CD4-positive, alpha-beta T cell (primary cell): ENCODE results near the gene CDH13. TPM values are rescaled to one million over a fixed set of nuclear protein-coding genes. Genes with fewer than 3 reads are reported as not detected.

ENCODE experiments used
- ATAC-seq: fragments of 200-7000 bp; cut with Tn5 transposase; one replicate; pipeline ENCODE4 v1.10.0; 2022; ENCODE audit warnings: mild to moderate bottlenecking; ENCODE audit not compliant: poor library complexity
- CTCF ChIA-PET: fragments of 350-600 bp; sonication (Branson Sonifier 250); formaldehyde crosslinking; loops from one replicate; lab custom pipeline; 2021; ENCODE audit warnings: antibody characterized with exemption, inconsistent platforms; lab: Charles Lee
- POLR2A ChIA-PET: fragments of 350-600 bp; sonication (Branson Sonifier 250); formaldehyde crosslinking; loops from one replicate; lab custom pipeline; 2021; ENCODE audit warnings: antibody characterized with exemption, inconsistent platforms; lab: Charles Lee
- DNase-seq, 14 experiments: peaks; one replicate each; pipeline ENCODE4 v3.0.0-alpha.2; 2013 to 2020; ENCODE audit warnings: mixed read lengths in 2 of 14
- H3K27ac ChIP-seq, 2 donors: one replicate each; pipeline versions ENCODE4 v1.5.1 to v1.7.0; 2013; ENCODE audit warnings: low read length in 2 of 2, low read depth in 1 of 2, mild to moderate bottlenecking in 1 of 2
- H3K27me3 ChIP-seq, 2 experiments: 1 replicate in 1 of 2; 2 replicates in 1 of 2; pipeline versions ENCODE4 v1.6.1 to v1.7.0; 2013; ENCODE audit warnings: low read length in 2 of 2, control low read depth in 1 of 2, mild to moderate bottlenecking in 1 of 2, moderate library complexity in 1 of 2; ENCODE audit not compliant: insufficient read depth in 2 of 2, control insufficient read depth in 1 of 2
- H3K36me3 ChIP-seq: one replicate; pipeline ENCODE4 v1.6.1; 2013; ENCODE audit warnings: low read length, control low read depth; ENCODE audit not compliant: insufficient read depth
- H3K4me1 ChIP-seq: one replicate; pipeline ENCODE4 v1.6.1; 2013; ENCODE audit warnings: low read length, control low read depth; ENCODE audit not compliant: insufficient read depth
- H3K4me3 ChIP-seq: one replicate; pipeline ENCODE4 v1.5.1; 2013; ENCODE audit warnings: mild to moderate bottlenecking, low read length, moderate library complexity
- H3K9me3 ChIP-seq, 2 experiments: 1 replicate in 1 of 2; 2 replicates in 1 of 2; pipeline versions ENCODE4 v1.6.1 to v1.7.0; 2013; ENCODE audit warnings: low read length in 2 of 2, mild to moderate bottlenecking in 2 of 2, control low read depth in 1 of 2, moderate library complexity in 1 of 2; ENCODE audit not compliant: control insufficient read depth in 1 of 2, insufficient read depth in 1 of 2
- H3K27ac Mint-ChIP-seq: one replicate; pipeline ENCODE4 v1.8.0; 2020; ENCODE audit warnings: mixed read lengths
- H3K27me3 Mint-ChIP-seq: one replicate; pipeline ENCODE4 v1.8.0; 2021; ENCODE audit warnings: mixed read lengths
- H3K36me3 Mint-ChIP-seq: one replicate; pipeline ENCODE4 v1.8.0; 2021; ENCODE audit warnings: low read depth, mixed read lengths
- H3K4me1 Mint-ChIP-seq: one replicate; pipeline ENCODE4 v1.8.0; 2021; ENCODE audit warnings: low read depth, mixed read lengths
- H3K4me3 Mint-ChIP-seq: one replicate; pipeline ENCODE4 v1.8.0; 2020; ENCODE audit warnings: mild to moderate bottlenecking, mixed read lengths
- H3K9me3 Mint-ChIP-seq: one replicate; pipeline ENCODE4 v1.8.0; 2020; ENCODE audit warnings: mixed read lengths
- intact Hi-C, 2 experiments: fragments of 100-400 bp; cut with DNase I in 1 of 2; cut with micrococcal nuclease in 1 of 2; formaldehyde crosslinking; loops; one replicate each; pipeline versions ENCODE4 v1.15.1 to v1.9.0; 2023 to 2025; cut with DNase I, micrococcal nuclease
- total RNA-seq, 174 experiments: library from RNA in 2 of 174; stranded (reverse) in 2 of 174; gene quantifications; one replicate each; pipeline ENCODE4 v1.2.3 and lab custom pipeline; 2021 to 2026
- TF ChIP-seq, protein P1 (sequence below): fragments of 200-600 bp; IDR thresholded peaks from one replicate; pipeline ENCODE4 v1.8.0; 2022; ENCODE audit warnings: antibody characterized with exemption, mild to moderate bottlenecking

Gene CDH13
- total RNA-seq, 2 experiments from 2014 or later, result not detected

- Mint-ChIP-seq H3K4me1 (no peaks in the 10 kb centered on the region), H3K27me3 (no peaks in the 10 kb centered on the region), H3K36me3 (no peaks in the 10 kb centered on the region), H3K9me3 (peaks cover 11% of the 10 kb centered on the region), H3K4me3 (no peak overlapping the region), H3K27ac (no peak overlapping the region)
- Histone ChIP-seq H3K9me3 (peaks cover 0 to 4% of the 10 kb centered on the region in 2 experiments), H3K36me3 (no peaks in the 10 kb centered on the region), H3K27ac (no peak overlapping the region), H3K4me1 (no peaks in the 10 kb centered on the region), H3K4me3 (no peak overlapping the region), H3K27me3 (no peaks in the 10 kb centered on the region)
- DNase-seq, result no peak
- intact Hi-C loops, result no loop called here
- ChIA-PET POLR2A (no interaction called here), CTCF (no interaction called here)
- ATAC-seq, result no peak
- TF ChIP-seq, protein P1, sequence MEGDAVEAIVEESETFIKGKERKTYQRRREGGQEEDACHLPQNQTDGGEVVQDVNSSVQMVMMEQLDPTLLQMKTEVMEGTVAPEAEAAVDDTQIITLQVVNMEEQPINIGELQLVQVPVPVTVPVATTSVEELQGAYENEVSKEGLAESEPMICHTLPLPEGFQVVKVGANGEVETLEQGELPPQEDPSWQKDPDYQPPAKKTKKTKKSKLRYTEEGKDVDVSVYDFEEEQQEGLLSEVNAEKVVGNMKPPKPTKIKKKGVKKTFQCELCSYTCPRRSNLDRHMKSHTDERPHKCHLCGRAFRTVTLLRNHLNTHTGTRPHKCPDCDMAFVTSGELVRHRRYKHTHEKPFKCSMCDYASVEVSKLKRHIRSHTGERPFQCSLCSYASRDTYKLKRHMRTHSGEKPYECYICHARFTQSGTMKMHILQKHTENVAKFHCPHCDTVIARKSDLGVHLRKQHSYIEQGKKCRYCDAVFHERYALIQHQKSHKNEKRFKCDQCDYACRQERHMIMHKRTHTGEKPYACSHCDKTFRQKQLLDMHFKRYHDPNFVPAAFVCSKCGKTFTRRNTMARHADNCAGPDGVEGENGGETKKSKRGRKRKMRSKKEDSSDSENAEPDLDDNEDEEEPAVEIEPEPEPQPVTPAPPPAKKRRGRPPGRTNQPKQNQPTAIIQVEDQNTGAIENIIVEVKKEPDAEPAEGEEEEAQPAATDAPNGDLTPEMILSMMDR, result no peak
Observed at GRCh38 chr16:83574388-83574787, 947.6 kb downstream of the CDH13 start.

GRCh38 chr16:83577078-83577745 lies 950.4 kb downstream of the CDH13 start:
- ChIA-PET POLR2A (no interaction called here), CTCF (no interaction called here)
- TF ChIP-seq, protein P1, result no peak
- H3K9me3 Mint-ChIP-seq, result peaks cover 11% of the 10 kb centered on the region
- Histone ChIP-seq H3K9me3 (peaks cover 0 to 4% of the 10 kb centered on the region in 2 experiments), H3K27me3 (peaks cover 0 to 3% of the 10 kb centered on the region in 2 experiments), H3K27ac (no peak overlapping the region), H3K4me3 (no peak overlapping the region), H3K36me3 (no peaks in the 10 kb centered on the region), H3K4me1 (no peaks in the 10 kb centered on the region)
- H3K4me3 Mint-ChIP-seq, result no peak overlapping the region
- H3K36me3 Mint-ChIP-seq, result no peaks in the 10 kb centered on the region
- no peaks in the 10 kb centered on the region for H3K4me1 Mint-ChIP-seq
- no peaks in the 10 kb centered on the region for H3K27me3 Mint-ChIP-seq
- DNase-seq (no peak), ATAC-seq (no peak)
- intact Hi-C loops, result no loop called here
- H3K27ac Mint-ChIP-seq, result no peak overlapping the region

- ATAC-seq (no peak), DNase-seq (no peak)
- Mint-ChIP-seq H3K27me3 (no peaks in the 10 kb centered on the region), H3K4me3 (no peak overlapping the region), H3K36me3 (no peaks in the 10 kb centered on the region), H3K9me3 (peaks cover 11% of the 10 kb centered on the region), H3K4me1 (no peaks in the 10 kb centered on the region), H3K27ac (no peak overlapping the region)
- no peak overlapping the region for H3K27ac ChIP-seq
- peaks cover 0 to 3% of the 10 kb centered on the region in 2 experiments for H3K27me3 ChIP-seq
- POLR2A ChIA-PET, result no interaction called here
- intact Hi-C loops, result no loop called here
- CTCF ChIA-PET, result no interaction called here
- peaks cover 0 to 4% of the 10 kb centered on the region in 2 experiments for H3K9me3 ChIP-seq
- TF ChIP-seq, protein P1, result no peak
- no peak overlapping the region for H3K4me3 ChIP-seq
- no peaks in the 10 kb centered on the region for H3K36me3 ChIP-seq
- no peaks in the 10 kb centered on the region for H3K4me1 ChIP-seq
Observed at GRCh38 chr16:83578171-83578570, 951.4 kb downstream of the CDH13 start.
